K562 (cell line): Measurements from ENCODE around the gene COX6A1.

ENCODE experiments used
- CTCF ChIP-seq, 3 experiments: IDR thresholded peaks in 2 of 3; conservative IDR thresholded peaks in 1 of 3; 2 replicates each; pipeline ENCODE4 v1.5.1; 2011 to 2012; ENCODE audit warnings: low read length in 3 of 3, mild to moderate bottlenecking in 3 of 3, control low read depth in 2 of 3, improper control_type of control experiment in 1 of 3, inconsistent platforms in 1 of 3, low read depth in 1 of 3, mixed read lengths in 1 of 3, moderate library complexity in 1 of 3; ENCODE audit not compliant: insufficient read depth in 2 of 3
- EP300 ChIP-seq: IDR thresholded peaks from 2 replicates; pipeline ENCODE4 v1.6.1; 2012; ENCODE audit warnings: low read length, improper control_type of control experiment
- GATAD2B ChIP-seq: fragments of 450-650 bp; IDR thresholded peaks from 2 replicates; pipeline ENCODE4 v1.6.1; 2017; ENCODE audit warnings: mild to moderate bottlenecking, borderline replicate concordance
- KDM1A ChIP-seq, 2 experiments: fragments of 450-650 bp; IDR thresholded peaks; 2 replicates each; pipeline ENCODE4 v1.6.1; 2016; ENCODE audit warnings: mild to moderate bottlenecking in 2 of 2
- MBD1 ChIP-seq: fragments of 250-450 bp; sonication (Bioruptor Pico); IDR thresholded peaks from 2 replicates; pipeline ENCODE4 v1.8.0; 2022; ENCODE audit warnings: inconsistent platforms
- ZEB2 ChIP-seq: fragments of 450-650 bp; IDR thresholded peaks from 2 replicates; pipeline ENCODE4 v1.6.1; 2016

DNA sequence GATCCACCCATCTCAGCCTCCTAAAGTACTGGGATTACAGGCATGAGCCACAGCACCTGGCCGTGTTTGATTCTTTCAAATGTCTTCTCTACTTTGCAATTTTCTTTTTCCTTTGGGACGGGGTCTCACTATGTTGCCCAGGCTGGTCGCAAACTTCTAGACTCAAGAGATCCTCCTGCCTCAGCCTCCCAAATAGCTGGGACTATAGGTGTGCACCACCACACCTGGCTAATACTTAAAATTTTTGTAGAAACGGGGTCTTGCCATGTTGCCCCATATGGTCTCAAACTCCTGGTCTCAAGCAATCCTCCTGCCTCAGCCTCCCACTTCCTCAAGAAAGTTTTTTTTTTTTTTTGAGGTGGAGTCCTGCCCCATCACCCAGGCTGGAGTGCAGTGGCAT, 10.1 kb downstream of the COX6A1 start:
- no peak for TF ChIP-seq KDM1A (IDR thresholded peaks at IDR 0.05)
- no peak for TF ChIP-seq ZEB2
- TF ChIP-seq GATAD2B: no peak
- TF ChIP-seq CTCF (IDR thresholded peaks at IDR 0.05 in 2 of 3, conservative IDR thresholded peaks at IDR 0.05 in 1 of 3; ENCODE audit: insufficient read depth in 2 of 3, low read depth in 1 of 3, low read length in 3 of 3): no peak
- TF ChIP-seq MBD1 (CRISPR knock-in tag): no peak
- no peak for TF ChIP-seq EP300
